HEK293 (cell line): Measurements from ENCODE around the gene SPECC1.

Source experiments
- BCL11A ChIP-seq: fragments of 450-650 bp; formaldehyde crosslinking; IDR thresholded peaks from 2 replicates; pipeline ENCODE4 v1.5.1; 2016; ENCODE audit warnings: low read depth, missing biosample characterization, missing genetic modification characterization
- EGR2 ChIP-seq: fragments of 450-650 bp; formaldehyde crosslinking; IDR thresholded peaks from 2 replicates; pipeline ENCODE4 v1.5.1; 2016; ENCODE audit warnings: low read depth, missing biosample characterization, missing genetic modification characterization
- FEZF1 ChIP-seq: fragments of 450-650 bp; formaldehyde crosslinking; IDR thresholded peaks from 2 replicates; pipeline ENCODE4 v1.5.1; 2016; ENCODE audit warnings: missing biosample characterization, missing genetic modification characterization
- KLF1 ChIP-seq: fragments of 450-650 bp; formaldehyde crosslinking; IDR thresholded peaks from 2 replicates; pipeline ENCODE4 v1.5.1; 2016; ENCODE audit warnings: missing biosample characterization, missing genetic modification characterization
- KLF9 ChIP-seq: fragments of 450-650 bp; formaldehyde crosslinking; IDR thresholded peaks from 2 replicates; pipeline ENCODE4 v1.5.1; 2016; ENCODE audit warnings: missing biosample characterization, missing genetic modification characterization, low read depth
- SP2 ChIP-seq: fragments of 450-650 bp; formaldehyde crosslinking; IDR thresholded peaks from 2 replicates; pipeline ENCODE4 v1.5.1; 2016; ENCODE audit warnings: missing biosample characterization, missing genetic modification characterization
- SP3 ChIP-seq: fragments of 450-650 bp; formaldehyde crosslinking; IDR thresholded peaks from 2 replicates; pipeline ENCODE4 v1.5.1; 2016; ENCODE audit warnings: missing biosample characterization, missing genetic modification characterization
- ZBTB11 ChIP-seq: fragments of 450-650 bp; formaldehyde crosslinking; conservative IDR thresholded peaks from 2 replicates; pipeline ENCODE4 v1.5.1; 2016; ENCODE audit warnings: low read depth, missing biosample characterization, missing genetic modification characterization
- ZBTB20 ChIP-seq: fragments of 450-650 bp; formaldehyde crosslinking; IDR thresholded peaks from 2 replicates; pipeline ENCODE4 v1.5.1; 2016; ENCODE audit warnings: missing biosample characterization, missing genetic modification characterization
- ZBTB44 ChIP-seq: fragments of 450-650 bp; IDR thresholded peaks from 2 replicates; pipeline ENCODE4 v1.5.1; 2018; ENCODE audit warnings: missing biosample characterization, mild to moderate bottlenecking, missing genetic modification characterization
- ZFHX2 ChIP-seq: fragments of 450-650 bp; formaldehyde crosslinking; conservative IDR thresholded peaks from 2 replicates; pipeline ENCODE4 v1.5.1; 2016; ENCODE audit warnings: missing biosample characterization, missing genetic modification characterization
- ZFP41 ChIP-seq: fragments of 450-650 bp; formaldehyde crosslinking; IDR thresholded peaks from 2 replicates; pipeline ENCODE4 v1.5.1; 2016; ENCODE audit warnings: missing biosample characterization, missing genetic modification characterization, borderline replicate concordance
- ZNF155 ChIP-seq: fragments of 450-650 bp; formaldehyde crosslinking; IDR thresholded peaks from 2 replicates; pipeline ENCODE4 v1.5.1; 2016; ENCODE audit warnings: missing biosample characterization, missing genetic modification characterization
- ZNF214 ChIP-seq: fragments of 450-650 bp; formaldehyde crosslinking; IDR thresholded peaks from 2 replicates; pipeline ENCODE4 v1.5.1; 2017; ENCODE audit warnings: missing biosample characterization, mild to moderate bottlenecking, missing genetic modification characterization, borderline replicate concordance
- ZNF24 ChIP-seq: fragments of 450-650 bp; formaldehyde crosslinking; IDR thresholded peaks from 2 replicates; pipeline ENCODE4 v1.5.1; 2016; ENCODE audit warnings: missing biosample characterization, missing genetic modification characterization
- ZNF366 ChIP-seq: fragments of 450-650 bp; formaldehyde crosslinking; conservative IDR thresholded peaks from 2 replicates; pipeline ENCODE4 v1.5.1; 2016; ENCODE audit warnings: missing biosample characterization, missing genetic modification characterization
- ZNF426 ChIP-seq: fragments of 450-650 bp; formaldehyde crosslinking; IDR thresholded peaks from 2 replicates; pipeline ENCODE4 v1.5.1; 2017; ENCODE audit warnings: missing biosample characterization, missing genetic modification characterization, mild to moderate bottlenecking, inconsistent platforms, moderate library complexity
- ZNF513 ChIP-seq: fragments of 450-650 bp; IDR thresholded peaks from 2 replicates; pipeline ENCODE4 v1.5.1; 2018; ENCODE audit warnings: missing biosample characterization, missing genetic modification characterization
- ZNF558 ChIP-seq: fragments of 450-650 bp; formaldehyde crosslinking; IDR thresholded peaks from 2 replicates; pipeline ENCODE4 v1.5.1; 2016; ENCODE audit warnings: missing biosample characterization, missing genetic modification characterization
- ZNF660 ChIP-seq: fragments of 450-650 bp; IDR thresholded peaks from 2 replicates; pipeline ENCODE4 v1.5.1; 2018; ENCODE audit warnings: missing biosample characterization, mild to moderate bottlenecking, missing genetic modification characterization
- ZNF692 ChIP-seq: fragments of 450-650 bp; formaldehyde crosslinking; IDR thresholded peaks from 2 replicates; pipeline ENCODE4 v1.5.1; 2016; ENCODE audit warnings: missing biosample characterization, missing genetic modification characterization
- ZNF777 ChIP-seq: fragments of 450-650 bp; formaldehyde crosslinking; IDR thresholded peaks from 2 replicates; pipeline ENCODE4 v1.5.1; 2017; ENCODE audit warnings: missing biosample characterization, missing genetic modification characterization, borderline replicate concordance
- TF ChIP-seq, protein P1 (sequence below): fragments of 450-650 bp; formaldehyde crosslinking; IDR thresholded peaks from 2 replicates; pipeline ENCODE4 v1.5.1; 2016; ENCODE audit warnings: missing biosample characterization, missing genetic modification characterization
- TF ChIP-seq, protein P2 (sequence below): fragments of 450-650 bp; formaldehyde crosslinking; IDR thresholded peaks from 2 replicates; pipeline ENCODE4 v1.5.1; 2016; ENCODE audit warnings: missing biosample characterization, missing genetic modification characterization

The SPECC1 gene

DNA sequence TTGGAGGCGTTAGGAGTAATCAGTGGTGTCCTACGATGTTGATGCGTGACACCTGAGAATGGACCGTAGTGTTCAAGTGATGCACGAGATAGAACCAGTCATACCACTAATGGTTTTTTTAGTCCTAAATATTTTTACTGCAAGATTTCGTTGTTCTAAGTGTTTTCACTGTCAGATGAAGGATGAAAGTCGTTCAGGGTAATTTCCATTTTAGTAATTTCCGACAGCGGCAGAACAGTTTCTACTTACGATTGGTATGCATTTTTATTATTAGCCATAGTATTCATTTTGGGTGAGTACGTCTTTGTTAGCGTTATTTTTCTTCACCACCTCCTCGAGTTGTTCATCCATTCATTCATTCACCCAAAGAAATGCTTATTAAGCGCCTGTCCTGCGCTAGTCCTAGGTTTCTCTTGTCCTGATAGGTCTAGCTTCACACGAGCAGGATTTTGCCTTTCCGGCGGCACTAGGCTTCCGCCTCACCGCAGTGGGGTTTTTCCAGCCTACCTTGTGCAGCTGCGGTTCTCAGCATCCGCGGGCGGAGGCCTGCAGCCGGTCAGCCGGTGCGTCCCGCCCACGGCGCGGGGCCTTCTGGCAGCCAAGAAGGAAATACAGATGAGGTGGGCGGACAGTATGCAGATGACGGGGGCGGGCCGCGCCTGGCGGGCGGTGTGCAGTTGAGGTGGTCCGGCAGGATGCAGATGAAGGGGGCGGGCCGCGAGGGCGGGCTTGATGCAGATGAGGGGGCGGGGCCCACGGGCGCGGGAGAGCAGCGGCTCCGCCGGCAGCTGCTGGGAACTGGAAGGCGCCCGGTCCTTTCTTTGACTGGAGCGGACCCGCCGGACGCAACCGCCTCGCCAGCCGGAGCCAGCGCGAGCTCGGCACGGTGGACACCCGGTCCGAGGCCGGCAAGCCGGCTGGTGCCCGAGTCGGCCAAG, 146.4 kb downstream of the SPECC1 start (continued):
- TF ChIP-seq ZBTB44 (tag by site-specific recombination): peak; percentile 45; the same call in 1 of the 2 replicates
- TF ChIP-seq ZNF426 (tag by site-specific recombination): no peak
- peak; percentile 80 for TF ChIP-seq ZBTB11 (tag by site-specific recombination)
- TF ChIP-seq KLF9: peak; percentile 99
- TF ChIP-seq EGR2 (tag by site-specific recombination): peak; percentile 99
- 0 out of 2 replicates have a peak, but pooled peaks have one; percentile 47 for TF ChIP-seq ZNF24
- TF ChIP-seq ZFHX2 (tag by site-specific recombination): peak; percentile 99
- no peak for TF ChIP-seq ZNF692 (tag by site-specific recombination)
- TF ChIP-seq, protein P1, sequence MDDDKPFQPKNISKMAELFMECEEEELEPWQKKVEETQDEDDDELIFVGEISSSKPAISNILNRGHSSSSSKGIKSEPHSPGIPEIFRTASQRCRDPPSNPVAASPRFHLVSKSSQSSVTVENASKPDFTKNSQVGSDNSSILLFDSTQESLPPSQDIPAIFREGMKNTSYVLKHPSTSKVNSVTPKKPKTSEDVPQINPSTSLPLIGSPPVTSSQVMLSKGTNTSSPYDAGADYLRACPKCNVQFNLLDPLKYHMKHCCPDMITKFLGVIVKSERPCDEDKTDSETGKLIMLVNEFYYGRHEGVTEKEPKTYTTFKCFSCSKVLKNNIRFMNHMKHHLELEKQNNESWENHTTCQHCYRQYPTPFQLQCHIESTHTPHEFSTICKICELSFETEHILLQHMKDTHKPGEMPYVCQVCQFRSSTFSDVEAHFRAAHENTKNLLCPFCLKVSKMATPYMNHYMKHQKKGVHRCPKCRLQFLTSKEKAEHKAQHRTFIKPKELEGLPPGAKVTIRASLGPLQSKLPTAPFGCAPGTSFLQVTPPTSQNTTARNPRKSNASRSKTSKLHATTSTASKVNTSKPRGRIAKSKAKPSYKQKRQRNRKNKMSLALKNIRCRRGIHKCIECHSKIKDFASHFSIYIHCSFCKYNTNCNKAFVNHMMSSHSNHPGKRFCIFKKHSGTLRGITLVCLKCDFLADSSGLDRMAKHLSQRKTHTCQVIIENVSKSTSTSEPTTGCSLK (tag by site-specific recombination): no peak
- peak; percentile 48 for TF ChIP-seq FEZF1 (tag by site-specific recombination)
- peak; percentile 99 for TF ChIP-seq SP2 (tag by site-specific recombination)
- TF ChIP-seq, protein P2, sequence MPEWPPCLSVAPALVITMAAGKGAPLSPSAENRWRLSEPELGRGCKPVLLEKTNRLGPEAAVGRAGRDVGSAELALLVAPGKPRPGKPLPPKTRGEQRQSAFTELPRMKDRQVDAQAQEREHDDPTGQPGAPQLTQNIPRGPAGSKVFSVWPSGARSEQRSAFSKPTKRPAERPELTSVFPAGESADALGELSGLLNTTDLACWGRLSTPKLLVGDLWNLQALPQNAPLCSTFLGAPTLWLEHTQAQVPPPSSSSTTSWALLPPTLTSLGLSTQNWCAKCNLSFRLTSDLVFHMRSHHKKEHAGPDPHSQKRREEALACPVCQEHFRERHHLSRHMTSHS (tag by site-specific recombination): no peak
- TF ChIP-seq ZNF777 (tag by site-specific recombination): no peak
- peak; percentile 59; the same call in 1 of the 2 replicates for TF ChIP-seq ZNF366 (tag by site-specific recombination)
- no peak for TF ChIP-seq ZNF513 (tag by site-specific recombination)
- no peak for TF ChIP-seq ZNF155 (tag by site-specific recombination)
- TF ChIP-seq KLF1 (tag by site-specific recombination): peak; percentile 87
- TF ChIP-seq ZNF660 (tag by site-specific recombination): 0 out of 2 replicates have a peak, but pooled peaks have one; percentile 13
- TF ChIP-seq SP3: peak; percentile 95
- TF ChIP-seq ZFP41 (tag by site-specific recombination): no peak
- TF ChIP-seq ZNF558 (tag by site-specific recombination): no peak
- TF ChIP-seq ZNF214 (tag by site-specific recombination): no peak
- peak; percentile 18; the same call in 1 of the 2 replicates for TF ChIP-seq BCL11A (tag by site-specific recombination)
- peak; percentile 77 for TF ChIP-seq ZBTB20 (tag by site-specific recombination)
